GM19035 (cell line): ENCODE data around the gene TRAPPC12.

Experiments
- ATAC-seq: cut with Tn5 transposase; IDR thresholded peaks from one replicate; pipeline ENCODE4 v1.9.1; 2021; ENCODE audit not compliant: unreplicated experiment

Gene TRAPPC12

DNA sequence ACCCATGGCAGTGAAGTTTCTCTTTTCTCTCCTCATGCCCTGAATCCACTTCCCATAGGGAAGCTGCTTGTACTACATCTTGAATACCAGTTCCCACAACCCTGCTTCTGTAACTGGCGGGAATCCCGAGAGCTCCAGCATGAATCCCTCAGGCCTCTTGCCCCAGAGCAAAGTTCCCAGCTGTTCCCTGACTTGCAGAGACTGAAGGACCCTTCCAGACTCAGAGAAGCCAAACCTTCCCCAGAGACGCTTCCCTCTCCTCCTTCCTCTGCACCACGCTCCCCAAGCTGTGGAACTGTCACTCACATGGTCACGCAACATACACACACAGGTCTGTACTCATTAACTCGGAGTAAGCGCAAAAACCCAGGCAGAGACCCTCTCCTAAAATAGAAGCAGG is 26.4 kb downstream of the TRAPPC12 start:
- ATAC-seq = no peak

DNA sequence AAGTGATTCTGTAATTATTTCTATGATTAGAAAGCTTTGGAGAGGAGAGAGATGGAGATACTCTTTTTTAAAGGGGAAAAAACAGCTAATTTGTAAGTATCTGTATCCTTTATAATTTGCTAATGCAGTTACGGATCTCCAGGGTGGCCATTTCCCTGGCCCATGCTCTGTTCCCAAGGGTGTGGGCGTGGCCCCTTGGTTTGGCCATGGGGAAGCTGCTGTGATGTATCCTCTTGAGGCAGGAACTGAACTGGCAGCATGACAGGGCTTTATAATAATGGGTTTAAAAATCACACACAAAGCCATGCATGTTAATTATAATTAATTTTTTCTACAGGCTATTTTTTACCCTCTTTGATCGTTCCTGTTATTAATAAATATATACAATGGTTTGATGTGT is 27.0 kb downstream of the TRAPPC12 start:
- no peak for ATAC-seq

DNA sequence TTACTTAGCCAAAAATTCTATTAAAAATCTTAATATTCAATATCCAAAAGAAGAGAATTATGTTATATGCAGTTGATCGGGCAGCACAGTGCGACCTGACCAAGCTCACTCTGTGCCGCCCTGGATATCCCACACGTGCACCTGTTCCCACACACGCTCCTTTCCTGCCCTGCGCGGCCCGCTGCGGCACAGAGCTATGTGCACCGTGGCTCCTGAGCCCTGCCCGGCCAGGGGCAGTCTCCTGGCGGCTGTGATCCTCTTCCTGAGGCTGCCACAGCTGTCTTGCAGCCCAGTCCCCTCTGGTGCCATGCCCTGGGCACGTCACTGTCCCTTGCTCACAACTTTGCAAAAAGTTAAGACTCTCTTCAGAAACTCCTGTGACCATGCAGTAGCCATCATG is 29.3 kb downstream of the TRAPPC12 start:
- no peak for ATAC-seq

DNA sequence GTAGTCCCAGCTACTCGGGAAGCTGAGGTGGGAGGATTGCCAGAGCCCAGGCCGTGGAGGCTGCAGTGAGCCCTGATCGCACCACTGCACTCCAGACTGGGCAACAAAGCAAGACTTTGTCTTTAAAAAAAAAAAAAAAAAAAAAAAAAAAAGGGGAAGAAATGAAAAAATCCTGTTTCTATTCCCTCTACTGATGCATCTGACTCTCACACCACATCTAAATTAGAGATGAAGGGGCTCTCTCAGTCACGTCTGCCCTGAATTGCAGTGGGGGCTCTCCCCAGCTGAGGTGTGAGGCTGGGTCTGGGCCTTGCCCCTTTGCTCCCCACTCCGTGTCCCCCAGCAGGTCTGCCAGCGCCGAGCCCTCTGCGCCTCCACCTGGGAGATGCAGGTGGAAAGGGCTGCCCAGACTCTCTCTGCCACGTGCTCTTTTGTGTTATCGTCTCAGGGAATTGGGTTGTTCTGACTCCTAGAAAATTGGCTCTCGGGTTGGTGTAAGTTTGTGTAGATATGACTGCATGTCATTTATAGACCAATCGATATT is 30.2 kb downstream of the TRAPPC12 start:
- ATAC-seq = no peak

DNA sequence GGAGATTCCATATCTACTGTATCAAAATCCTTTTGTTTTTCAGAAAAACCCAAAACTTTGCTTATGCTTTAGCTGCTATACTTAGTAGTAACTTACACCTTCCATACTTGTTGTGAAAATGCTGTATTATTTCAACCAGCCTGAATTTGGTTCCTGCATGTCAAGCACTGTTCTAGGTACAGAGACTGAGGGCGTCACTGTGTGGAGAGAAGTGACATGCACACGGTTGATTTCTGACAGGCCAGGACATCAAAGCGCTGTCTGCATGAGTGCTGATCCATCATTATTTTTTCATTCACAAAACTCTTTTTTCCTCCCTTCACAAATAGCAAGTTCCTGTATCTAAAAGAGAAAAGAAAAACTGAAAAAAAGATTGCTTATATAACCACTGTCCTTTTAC is 31.6 kb downstream of the TRAPPC12 start:
- no peak for ATAC-seq

DNA sequence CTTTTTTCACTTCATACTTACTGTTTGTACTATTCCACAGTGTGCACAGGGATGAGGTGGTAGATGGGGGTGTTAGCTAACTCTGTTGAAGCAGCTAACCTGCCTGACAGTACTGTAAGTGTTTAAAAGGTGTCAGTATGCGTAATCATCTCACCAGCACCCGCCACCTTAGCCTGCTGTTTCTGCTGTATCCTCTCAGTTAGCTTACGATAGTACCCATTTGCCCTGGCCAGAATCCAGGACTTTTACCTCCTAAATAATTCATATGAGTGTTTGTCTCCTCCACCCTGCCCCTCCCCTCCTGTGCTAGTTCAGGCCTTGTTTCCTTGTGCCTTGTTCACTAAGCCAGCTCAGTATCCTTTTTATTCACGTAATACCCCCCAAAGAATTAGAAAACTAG is 34.2 kb downstream of the TRAPPC12 start:
- no peak for ATAC-seq

DNA sequence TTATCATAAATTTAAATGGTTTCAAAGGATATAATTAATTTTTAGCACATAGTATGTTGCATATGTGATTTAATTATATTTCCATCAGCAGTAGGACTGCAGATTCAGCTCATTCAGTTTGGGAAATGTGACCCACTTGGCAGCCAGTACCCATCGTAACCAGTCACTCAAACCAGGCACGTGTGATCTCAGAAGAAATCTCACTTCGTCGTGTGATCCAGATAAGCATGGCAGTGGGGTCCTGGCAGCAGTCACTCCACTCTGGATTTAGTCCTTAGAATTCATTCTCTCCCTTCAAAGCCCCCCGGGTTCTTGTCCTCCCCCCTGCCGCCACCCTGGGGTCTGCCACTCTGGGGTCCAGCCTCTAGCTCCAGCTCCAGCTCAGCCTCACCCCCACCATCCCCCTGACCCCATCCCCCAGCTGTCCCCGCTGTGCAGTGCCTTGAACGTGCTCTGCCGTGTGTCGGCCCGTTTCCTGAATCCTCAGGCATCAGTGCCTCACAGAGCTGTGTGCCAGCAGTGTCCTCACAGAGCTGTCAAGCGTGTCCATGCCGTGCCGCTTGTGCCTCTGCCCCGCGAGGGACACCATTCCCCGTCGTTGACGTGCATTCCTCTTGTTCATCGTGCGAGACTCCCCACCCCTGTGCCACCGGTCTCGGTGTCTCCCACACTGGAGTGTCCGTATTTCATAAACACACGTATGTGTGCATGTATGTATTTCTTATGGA is 34.8 kb downstream of the TRAPPC12 start:
- no peak for ATAC-seq

DNA sequence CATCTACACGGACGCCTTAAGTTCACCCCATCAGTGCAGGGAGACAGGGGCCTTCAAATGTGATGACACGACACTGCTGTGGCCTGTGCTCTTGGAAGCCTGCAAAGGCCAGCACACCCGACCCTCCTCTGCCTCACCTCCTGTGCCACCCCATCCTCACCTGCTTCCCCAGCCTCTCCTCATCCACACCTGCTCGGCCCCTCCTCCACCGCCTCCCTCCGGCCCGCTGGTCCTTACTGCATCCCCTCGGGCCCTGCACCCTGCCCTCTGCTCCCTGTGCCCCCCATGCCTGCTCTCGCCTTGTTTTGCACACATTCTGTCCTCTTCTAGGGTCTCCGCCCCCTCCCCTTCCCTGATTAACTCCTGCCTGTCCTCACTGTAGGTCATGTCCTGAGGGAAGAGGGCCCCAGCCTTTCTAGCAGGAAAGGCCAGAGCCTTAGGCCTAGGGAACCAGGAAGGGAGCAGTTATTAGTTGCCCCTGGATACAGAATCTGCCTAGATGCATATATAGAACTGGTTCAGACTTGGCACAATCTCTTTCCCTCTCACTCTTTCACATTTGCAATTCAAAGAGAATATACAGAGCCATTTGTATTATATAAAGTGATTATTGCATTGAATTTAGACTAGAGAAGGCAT is 39.4 kb downstream of the TRAPPC12 start:
- no peak for ATAC-seq

DNA sequence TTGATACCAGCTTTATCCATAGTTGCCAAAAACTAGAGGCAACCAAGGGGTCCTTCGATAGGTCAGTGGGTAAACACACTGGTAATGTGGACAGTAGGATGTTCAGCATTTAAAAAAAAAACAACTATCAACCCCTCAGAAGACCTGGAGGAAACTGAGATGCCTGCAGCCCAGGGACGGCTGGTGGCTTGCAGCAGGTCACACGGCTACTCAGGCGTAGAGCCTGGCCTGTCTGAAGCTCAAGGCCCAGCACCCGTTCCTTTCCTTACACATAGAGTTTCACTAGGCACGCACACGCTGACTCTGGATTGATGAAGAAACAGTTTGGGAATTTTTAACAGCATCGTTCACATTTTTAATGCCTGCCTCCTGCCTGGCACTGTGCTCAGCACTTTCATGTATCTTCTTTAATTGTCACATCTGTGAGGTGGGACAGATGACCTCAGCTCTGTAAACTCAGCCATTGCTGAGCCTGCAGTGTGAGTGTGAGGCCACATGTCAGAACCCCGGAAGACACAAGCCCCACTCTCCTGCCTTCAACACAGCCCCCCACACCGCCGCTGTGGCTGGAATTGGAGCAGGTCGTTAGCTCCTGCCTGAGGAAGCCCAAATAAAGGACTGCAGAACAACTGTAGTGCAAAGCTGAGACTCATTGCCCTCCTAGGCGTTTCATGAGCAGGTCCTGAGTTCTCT is 40.7 kb downstream of the TRAPPC12 start:
- no peak for ATAC-seq

DNA sequence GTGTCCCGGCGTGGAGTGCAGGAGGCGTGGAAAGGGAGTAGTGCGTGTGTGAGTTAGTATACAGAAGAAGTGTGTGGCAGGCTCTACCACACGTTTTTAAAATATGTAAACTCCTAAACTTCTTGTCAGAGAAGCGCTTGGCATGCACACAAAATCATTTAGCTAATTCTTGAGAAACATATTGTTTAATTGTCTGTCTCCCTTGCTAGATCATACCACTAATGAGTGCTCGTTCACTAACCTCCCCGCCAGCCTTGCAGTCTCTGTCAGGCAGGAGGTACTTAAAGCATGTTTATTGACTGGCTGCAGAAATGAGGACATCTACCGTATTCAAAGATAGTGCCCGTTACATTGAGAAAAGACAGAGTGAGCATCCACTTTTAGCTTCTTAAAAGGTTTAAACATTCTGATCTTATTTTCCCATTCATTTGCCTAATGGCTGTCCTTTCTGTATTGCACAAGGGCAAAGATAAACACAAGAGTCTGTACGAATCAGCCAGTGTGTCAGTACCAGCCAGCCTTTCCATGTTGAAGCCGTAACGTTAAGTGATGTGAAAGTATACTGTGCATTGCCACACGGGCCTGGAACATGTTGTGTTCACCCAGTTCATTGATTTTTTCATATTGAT is 41.4 kb downstream of the TRAPPC12 start:
- no peak for ATAC-seq

DNA sequence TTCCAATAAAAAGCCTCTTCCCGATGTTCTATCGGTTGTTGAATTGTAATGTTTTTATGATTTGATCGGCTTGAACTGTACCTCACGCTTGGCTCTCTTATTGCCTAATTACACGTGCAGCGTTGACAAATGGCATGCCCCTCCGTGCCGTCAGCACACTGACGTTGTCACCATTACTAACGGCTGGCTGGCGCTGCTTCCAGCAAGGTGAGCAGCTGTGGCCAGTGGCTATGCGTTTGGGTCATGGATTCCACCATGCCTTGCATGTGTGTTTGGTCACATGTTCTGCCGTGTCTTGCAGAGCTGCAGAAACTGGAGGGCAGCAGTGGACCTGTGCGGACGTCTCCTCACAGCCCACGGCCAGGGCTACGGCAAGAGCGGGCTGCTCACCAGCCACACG is 42.1 kb downstream of the TRAPPC12 start:
- ATAC-seq = no peak

DNA sequence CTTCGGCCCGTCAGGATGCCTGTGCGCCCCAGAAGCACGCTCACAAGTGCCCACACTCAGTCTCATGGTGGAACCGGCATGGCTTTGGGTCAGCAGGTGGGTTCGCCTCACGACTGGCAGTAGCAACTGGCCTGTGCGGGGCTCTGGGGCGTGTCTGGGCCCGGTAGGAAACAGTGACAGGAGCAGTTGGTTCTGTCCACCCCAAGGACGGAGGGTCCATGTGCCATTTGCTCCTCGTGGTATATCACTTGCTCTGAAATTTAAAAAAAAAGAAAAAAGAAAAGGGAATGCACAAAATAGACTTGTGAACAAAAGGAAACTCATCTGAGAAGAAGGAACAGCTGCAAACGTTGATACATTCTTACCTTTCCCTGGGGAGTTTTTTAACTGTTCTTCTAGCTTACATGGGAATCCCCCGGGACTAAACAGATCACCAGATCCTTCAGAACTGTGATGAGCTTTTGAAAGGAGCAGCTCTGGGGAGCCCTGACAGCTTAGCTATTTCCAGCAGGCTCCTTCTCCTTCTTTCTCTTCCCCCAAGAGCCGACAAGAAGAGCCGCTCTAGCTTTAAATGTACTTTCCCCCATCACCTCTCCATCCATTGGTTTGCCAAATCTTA is 42.8 kb downstream of the TRAPPC12 start:
- ATAC-seq = no peak

DNA sequence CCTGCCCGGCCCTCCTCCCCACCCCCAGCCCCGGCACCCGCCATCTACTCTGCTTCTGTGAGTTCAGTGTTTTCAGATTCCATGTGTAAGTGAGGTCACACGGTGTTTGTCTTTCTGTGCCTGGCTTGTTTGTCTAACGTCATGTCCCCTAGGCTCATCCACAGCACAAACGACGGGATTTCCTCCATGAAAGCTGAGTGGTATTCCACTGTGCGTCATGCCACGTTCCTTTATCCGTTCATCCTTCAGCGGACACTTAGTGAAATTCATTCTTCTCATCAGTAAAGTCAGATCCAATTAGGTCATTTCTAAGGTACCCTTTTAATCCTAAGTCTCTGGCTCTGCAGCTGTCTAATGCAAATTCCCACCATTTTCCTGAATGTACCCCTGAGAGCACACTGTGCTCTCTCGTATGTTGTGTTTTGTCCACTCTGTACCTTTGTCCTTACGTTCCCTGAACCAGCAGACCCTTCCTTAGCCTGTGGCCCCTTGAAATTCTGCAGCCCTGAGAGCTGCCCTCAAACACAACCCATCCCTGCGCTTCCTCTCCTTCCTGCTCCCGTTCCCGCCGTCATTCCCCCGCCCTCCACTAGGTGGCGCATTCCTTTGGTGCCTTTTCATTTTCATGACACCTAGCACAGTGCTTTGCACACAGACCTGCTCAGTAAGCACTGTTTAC is 44.1 kb downstream of the TRAPPC12 start:
- ATAC-seq = no peak

DNA sequence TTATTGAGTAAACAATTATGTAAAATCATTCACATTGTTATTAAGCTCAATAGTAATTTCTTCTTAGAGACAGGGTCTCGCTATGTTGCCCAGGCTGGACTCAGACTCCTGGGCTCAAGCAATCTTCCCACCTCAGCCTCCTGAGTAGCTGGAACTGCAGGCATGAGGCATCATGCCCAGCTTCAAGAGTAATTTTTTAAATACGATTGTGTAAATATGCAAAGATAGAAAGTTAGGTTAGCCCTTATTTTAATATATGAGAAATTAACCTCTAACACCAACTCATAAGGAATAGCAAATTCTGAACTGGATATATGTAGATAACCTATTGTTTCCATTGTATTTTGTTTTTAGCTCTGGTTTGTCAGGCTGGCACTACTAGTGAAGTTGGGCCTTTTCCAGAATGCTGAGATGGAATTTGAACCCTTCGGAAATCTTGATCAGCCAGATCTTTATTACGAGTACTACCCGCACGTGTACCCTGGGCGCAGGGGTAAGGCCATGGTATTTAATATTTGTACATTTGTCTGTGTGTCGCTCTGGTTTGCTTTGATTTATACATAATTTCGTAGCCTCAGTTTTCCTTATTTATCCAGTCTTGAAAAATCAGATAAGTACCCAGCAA is 44.8 kb downstream of the TRAPPC12 start:
- ATAC-seq = no peak

DNA sequence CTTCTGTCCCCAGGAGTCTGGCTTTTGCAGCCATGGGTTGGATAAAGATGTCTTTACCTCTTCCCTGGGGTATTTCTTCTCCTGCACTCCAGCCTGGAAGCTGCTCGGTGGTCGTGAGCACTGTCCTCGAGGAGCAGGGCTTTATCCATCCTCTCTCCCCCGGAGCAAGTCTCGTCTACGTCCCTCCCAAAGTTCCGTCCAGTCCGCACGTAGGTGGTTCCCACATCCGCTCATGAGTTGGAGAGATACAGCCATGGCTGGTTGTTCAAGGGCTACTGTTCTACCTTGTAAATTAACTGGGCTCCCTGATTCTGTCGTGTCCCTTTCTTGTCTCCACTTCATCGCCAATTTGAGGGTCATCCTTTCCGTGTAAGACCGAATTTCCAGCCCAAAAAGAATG is 47.1 kb downstream of the TRAPPC12 start:
- no peak for ATAC-seq

DNA sequence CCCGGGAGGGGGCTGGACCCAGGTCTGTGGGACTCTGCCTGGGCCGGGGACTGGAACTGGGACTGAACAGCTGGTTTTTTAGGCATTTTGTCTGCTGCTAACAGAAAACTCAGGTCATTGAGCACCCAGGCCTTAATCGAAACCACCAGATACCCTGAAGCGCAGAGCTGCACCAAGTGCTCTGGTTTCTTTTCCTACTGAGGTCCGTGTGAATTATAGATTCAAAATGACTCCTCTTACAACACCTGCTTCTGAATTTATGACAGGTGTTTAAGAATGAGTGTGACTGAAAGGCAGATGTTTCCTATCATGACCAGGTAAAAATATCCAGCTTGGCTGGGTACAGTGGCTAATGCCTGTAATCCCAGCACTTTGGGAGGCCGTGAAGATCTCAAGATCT is 47.8 kb downstream of the TRAPPC12 start:
- peak; percentile 71 for ATAC-seq

DNA sequence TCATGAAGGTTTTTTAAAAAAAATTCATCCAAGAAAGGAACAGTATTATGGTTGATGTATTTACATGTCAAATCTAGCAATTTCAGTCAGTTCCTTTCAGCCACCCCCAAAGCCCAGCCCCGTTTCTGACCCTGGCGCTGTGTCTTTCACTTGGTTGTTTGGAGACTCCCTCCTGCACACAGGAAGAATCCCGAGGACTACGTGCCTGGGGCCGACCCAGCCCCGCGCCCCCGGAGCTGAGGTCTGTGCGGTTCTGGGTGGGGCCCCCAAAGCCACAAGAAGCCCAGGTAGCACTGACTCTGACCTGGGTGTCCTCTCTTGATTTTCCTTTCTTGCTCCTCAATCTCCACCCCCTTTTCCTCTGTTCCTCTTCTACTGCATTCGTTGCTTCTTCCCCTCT is 49.1 kb downstream of the TRAPPC12 start:
- ATAC-seq = no peak

DNA sequence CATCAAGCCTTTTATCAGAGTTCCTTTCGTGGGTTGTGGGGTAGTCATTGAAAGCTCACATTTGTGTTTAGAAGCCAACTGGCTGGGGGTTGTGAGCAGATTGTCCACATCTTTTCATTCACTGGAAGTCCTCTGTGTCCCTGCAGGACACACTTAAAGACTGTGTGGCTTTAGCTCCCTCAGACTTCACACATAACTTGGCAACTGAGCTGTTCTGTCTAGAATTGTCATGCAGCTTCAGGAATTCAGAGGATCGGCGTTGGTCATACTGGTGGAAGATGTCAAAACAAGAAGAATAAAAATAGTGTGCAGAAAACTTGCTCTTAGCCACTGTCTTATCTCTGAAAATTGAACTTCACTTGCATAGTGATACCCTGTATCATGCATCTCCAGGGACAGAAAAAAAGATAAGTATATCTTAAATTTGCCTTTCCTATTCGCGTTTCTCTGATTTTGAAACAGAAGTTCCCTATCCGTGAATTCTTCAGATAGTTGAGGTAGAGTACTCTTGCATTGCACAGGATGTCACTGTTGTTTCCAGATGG is 49.6 kb downstream of the TRAPPC12 start:
- no peak for ATAC-seq

DNA sequence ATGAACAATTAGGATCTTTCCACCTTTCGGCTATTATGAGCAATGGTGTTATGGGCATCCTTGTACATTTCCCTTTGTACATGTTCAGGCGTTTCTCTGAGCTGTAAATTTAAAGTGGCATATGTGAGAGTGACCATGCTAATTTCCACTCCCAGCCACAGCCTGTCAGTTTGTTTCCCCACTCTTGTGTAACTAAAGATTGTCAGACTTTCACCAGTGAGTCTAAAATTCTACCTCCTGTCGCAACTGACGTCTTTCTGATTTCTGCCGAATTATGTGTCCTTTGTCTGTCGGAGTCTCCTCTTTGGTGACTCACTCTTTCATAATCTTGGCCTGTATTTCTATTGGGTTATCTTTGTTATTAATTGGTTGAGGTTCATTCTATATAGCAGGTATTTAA is 50.7 kb downstream of the TRAPPC12 start:
- no peak for ATAC-seq
